Midbrain (tissue), 1 donor: ENCODE measurements around the gene SLC45A3.
A peak's percentile ranks its signal among the peaks of the same experiment; 100 is the strongest.

Experiments used
- DNase-seq: peaks from one replicate; lab custom pipeline; 2025; lab: John Stamatoyannopoulos, UW

SLC45A3 gene

GRCh38 chr1:205669341-205670149, 10.8 kb downstream of the SLC45A3 start:
- peak; percentile 22 for DNase-seq

- no peak for DNase-seq
Observed at GRCh38 chr1:205668951-205669340, 11.4 kb downstream of the SLC45A3 start.

- no peak for DNase-seq
Observed at GRCh38 chr1:205667909-205668643, 12.2 kb downstream of the SLC45A3 start.

GRCh38 chr1:205666372-205667166, 13.7 kb downstream of the SLC45A3 start:
- no peak for DNase-seq

GRCh38 chr1:205665201-205666045, 14.9 kb downstream of the SLC45A3 start:
- no peak for DNase-seq

- DNase-seq = no peak
Observed at GRCh38 chr1:205664399-205665017, 15.8 kb downstream of the SLC45A3 start.

GRCh38 chr1:205663286-205663936, 16.9 kb downstream of the SLC45A3 start:
- no peak for DNase-seq

GRCh38 chr1:205662791-205663190, 17.5 kb downstream of the SLC45A3 start:
- no peak for DNase-seq

- no peak for DNase-seq
Observed at GRCh38 chr1:205662135-205662738, 18.1 kb downstream of the SLC45A3 start.

GRCh38 chr1:205661429-205662134, 18.7 kb downstream of the SLC45A3 start:
- DNase-seq = no peak

GRCh38 chr1:205660361-205660760, 19.9 kb downstream of the SLC45A3 start:
- no peak for DNase-seq

- peak; percentile 90 for DNase-seq
Observed at GRCh38 chr1:205658943-205659581, 21.2 kb downstream of the SLC45A3 start.

GRCh38 chr1:205656236-205656635, 24.1 kb downstream of the SLC45A3 start:
- no peak for DNase-seq

- no peak for DNase-seq
Observed at GRCh38 chr1:205652984-205653383, 27.3 kb downstream of the SLC45A3 start.

- DNase-seq = no peak
Observed at GRCh38 chr1:205650241-205650640, 30.1 kb downstream of the SLC45A3 start.

- no peak for DNase-seq
Observed at GRCh38 chr1:205645519-205645918, 34.8 kb downstream of the SLC45A3 start.

- no peak for DNase-seq
Observed at GRCh38 chr1:205642679-205643307, 37.5 kb downstream of the SLC45A3 start.

GRCh38 chr1:205639567-205639966, 40.7 kb downstream of the SLC45A3 start:
- DNase-seq = no peak
